Fibroblast of the aortic adventitia (primary cell): Measurements from ENCODE around the gene ELMO1. TPM values are rescaled to one million over a fixed set of nuclear protein-coding genes. Genes with fewer than 3 reads are reported as not detected.

ENCODE experiments used
- DNase-seq: peaks from one replicate; pipeline ENCODE4 v3.0.0-alpha.2; 2010; ENCODE audit warnings: low read depth
- H3K4me3 ChIP-seq: 2 replicates; pipeline ENCODE4 v1.5.1; 2011; ENCODE audit warnings: low read depth, mild to moderate bottlenecking, control low read depth, low read length, moderate library complexity
- CTCF ChIP-seq: IDR thresholded peaks from 2 replicates; pipeline ENCODE4 v1.5.1; 2011; ENCODE audit warnings: mild to moderate bottlenecking, low read length, control low read depth, inconsistent platforms; ENCODE audit not compliant: insufficient read depth
- total RNA-seq: library from RNA; depleted of rRNA; stranded (reverse); fragments of >200 nt; gene quantifications from 2 replicates; pipeline ENCODE4 v1.2.3, GENCODE V29; 2012; ENCODE audit warnings: low replicate concordance

Gene ELMO1
- total RNA-seq, 1 donor = 1.3 TPM

GRCh38 chr7:37070471-37070870 is 378.2 kb downstream of the ELMO1 start:
- no peak for TF ChIP-seq CTCF
- no peak for DNase-seq
- H3K4me3 ChIP-seq = no peak overlapping the region

- no peak for TF ChIP-seq CTCF
- H3K4me3 ChIP-seq = no peak overlapping the region
- no peak for DNase-seq
These were observed 378.6 kb downstream of the ELMO1 start for GRCh38 chr7:37070031-37070430.

- no peak for TF ChIP-seq CTCF
- DNase-seq = no peak
- H3K4me3 ChIP-seq = no peak overlapping the region
These were observed 379.3 kb downstream of the ELMO1 start for GRCh38 chr7:37069336-37069735.

- no peak overlapping the region for H3K4me3 ChIP-seq
- DNase-seq = no peak
- no peak for TF ChIP-seq CTCF
These were observed 379.8 kb downstream of the ELMO1 start for GRCh38 chr7:37068902-37069301.

GRCh38 chr7:37068038-37068437 is 380.6 kb downstream of the ELMO1 start:
- TF ChIP-seq CTCF = no peak
- DNase-seq = no peak
- no peak overlapping the region for H3K4me3 ChIP-seq

GRCh38 chr7:37065779-37066271 is 382.8 kb downstream of the ELMO1 start:
- no peak for TF ChIP-seq CTCF
- peak; percentile 48 for DNase-seq
- H3K4me3 ChIP-seq = no peak overlapping the region

GRCh38 chr7:37062560-37062859 is 386.2 kb downstream of the ELMO1 start:
- H3K4me3 ChIP-seq = no peak overlapping the region
- no peak for TF ChIP-seq CTCF
- DNase-seq = no peak
